HTERT RPE-1 (cell line): ENCODE measurements around the gene POLR2J2.
"Not testable (repeated sequence)": the region's sequence is repeated elsewhere in the genome, so short reads cannot be mapped to it uniquely, and the experiment has no call there.

Experiments used
- in situ Hi-C: fragments of 300-500 bp; cut with MboI; formaldehyde crosslinking; loops from 4 replicates; pipeline ENCODE4 v1.14.3; 2020; ENCODE audit warnings: low sequenced_read_pairs

Gene POLR2J2

GRCh38 chr7:102671956-102672307 is 469 bp upstream of the POLR2J2 start:
- in situ Hi-C loops: not testable (repeated sequence)

GRCh38 chr7:102667523-102667922 is 3.9 kb downstream of the POLR2J2 start:
- in situ Hi-C loops: not testable (repeated sequence)

GRCh38 chr7:102666850-102667249 is 4.6 kb downstream of the POLR2J2 start:
- in situ Hi-C loops: not testable (repeated sequence)

- in situ Hi-C loops: not testable (repeated sequence)
Measured at GRCh38 chr7:102664765-102665164, 6.7 kb downstream of the POLR2J2 start.

GRCh38 chr7:102649924-102650323 is 21.5 kb downstream of the POLR2J2 start, which contains the start of gene SPDYE2B:
Gene SPDYE2B, plus strand, starts transcription at chr7:102650319. Its CDS starts 2,030 bp downstream, at chr7:102652349.
- in situ Hi-C loops: not testable (repeated sequence)

GRCh38 chr7:102647813-102648212 is 23.6 kb downstream of the POLR2J2 start:
- in situ Hi-C loops: not testable (repeated sequence)

- in situ Hi-C loops: not testable (repeated sequence)
Measured at GRCh38 chr7:102643404-102643803, 28.1 kb downstream of the POLR2J2 start.

GRCh38 chr7:102642691-102643090 is 28.8 kb downstream of the POLR2J2 start, which contains the start of gene UPK3BL1:
Gene UPK3BL1, minus strand, starts transcription at chr7:102642791. Its CDS starts 50 bp downstream, at chr7:102642741.
- in situ Hi-C loops: not testable (repeated sequence)

GRCh38 chr7:102638848-102639247 is 32.6 kb downstream of the POLR2J2 start:
- in situ Hi-C loops: not testable (repeated sequence)

- in situ Hi-C loops: not testable (repeated sequence)
Measured at GRCh38 chr7:102636956-102637355, 34.5 kb downstream of the POLR2J2 start.

- in situ Hi-C loops: not testable (repeated sequence)
Measured at GRCh38 chr7:102635354-102635753, 36.1 kb downstream of the POLR2J2 start.

- in situ Hi-C loops: not testable (repeated sequence)
Measured at GRCh38 chr7:102634299-102634698, 37.2 kb downstream of the POLR2J2 start.

- in situ Hi-C loops: not testable (repeated sequence)
Measured at GRCh38 chr7:102630622-102631021, 40.8 kb downstream of the POLR2J2 start.

GRCh38 chr7:102627271-102627904 is 44.1 kb downstream of the POLR2J2 start:
- in situ Hi-C loops: not testable (repeated sequence)

- in situ Hi-C loops: not testable (repeated sequence)
Measured at GRCh38 chr7:102618122-102618521, 53.3 kb downstream of the POLR2J2 start.

GRCh38 chr7:102616507-102617125 is 54.8 kb downstream of the POLR2J2 start, which contains the start of gene RASA4:
Gene RASA4, minus strand, starts transcription at chr7:102616756. Its CDS starts 67 bp downstream, at chr7:102616689.
- in situ Hi-C loops: not testable (repeated sequence)
